Fibroblast of villous mesenchyme (primary cell): ENCODE data around the gene EYS. TPM values are rescaled to one million over a fixed set of nuclear protein-coding genes. Genes with fewer than 3 reads are reported as not detected.

Experiments used
- DNase-seq: peaks from one replicate; pipeline ENCODE4 v3.0.0-alpha.2; 2010; ENCODE audit warnings: low read depth
- H3K4me3 ChIP-seq: 2 replicates; pipeline ENCODE4 v1.5.1; 2011; ENCODE audit warnings: low read depth, mild to moderate bottlenecking, low read length
- CTCF ChIP-seq: IDR thresholded peaks from 2 replicates; pipeline ENCODE4 v1.5.1; 2012; ENCODE audit warnings: low read depth, mild to moderate bottlenecking, low read length; ENCODE audit not compliant: insufficient read depth
- total RNA-seq: library from RNA; depleted of rRNA; stranded (reverse); fragments of >200 nt; gene quantifications from 2 replicates; pipeline ENCODE4 v1.2.3, GENCODE V29; 2012

Gene EYS
- total RNA-seq, 1 donor: under 0.01 TPM

- no peak for DNase-seq
- TF ChIP-seq CTCF: no peak
- H3K4me3 ChIP-seq: no peak overlapping the region
These were observed 1917.3 kb downstream of the EYS start for GRCh38 chr6:63789699-63790098.

- H3K4me3 ChIP-seq: no peak overlapping the region
- TF ChIP-seq CTCF: no peak
- no peak for DNase-seq
These were observed 1918.5 kb downstream of the EYS start for GRCh38 chr6:63788569-63788968.

- H3K4me3 ChIP-seq: no peak overlapping the region
- peak; percentile 18 for DNase-seq
- no peak for TF ChIP-seq CTCF
These were observed 1920.0 kb downstream of the EYS start for GRCh38 chr6:63787021-63787420.

GRCh38 chr6:63785006-63785405 lies 1922.0 kb downstream of the EYS start:
- no peak for DNase-seq
- TF ChIP-seq CTCF: no peak
- no peak overlapping the region for H3K4me3 ChIP-seq

- DNase-seq: no peak
- TF ChIP-seq CTCF: no peak
- H3K4me3 ChIP-seq: no peak overlapping the region
These were observed 1923.9 kb downstream of the EYS start for GRCh38 chr6:63783096-63783495.

GRCh38 chr6:63774961-63775360 lies 1932.1 kb downstream of the EYS start:
- H3K4me3 ChIP-seq: no peak overlapping the region
- DNase-seq: no peak
- no peak for TF ChIP-seq CTCF

- no peak overlapping the region for H3K4me3 ChIP-seq
- no peak for DNase-seq
- TF ChIP-seq CTCF: no peak
These were observed 1933.8 kb downstream of the EYS start for GRCh38 chr6:63773200-63773599.
